HG02973 (cell line): ENCODE measurements around the gene ZNF235.
"Not testable (repeated sequence)": the region's sequence is repeated elsewhere in the genome, so short reads cannot be mapped to it uniquely, and the experiment has no call there.

ENCODE experiments used
- ATAC-seq: cut with Tn5 transposase; IDR thresholded peaks from one replicate; pipeline ENCODE4 v1.9.1; 2021; ENCODE audit warnings: moderate library complexity; ENCODE audit not compliant: unreplicated experiment

ZNF235 gene

DNA sequence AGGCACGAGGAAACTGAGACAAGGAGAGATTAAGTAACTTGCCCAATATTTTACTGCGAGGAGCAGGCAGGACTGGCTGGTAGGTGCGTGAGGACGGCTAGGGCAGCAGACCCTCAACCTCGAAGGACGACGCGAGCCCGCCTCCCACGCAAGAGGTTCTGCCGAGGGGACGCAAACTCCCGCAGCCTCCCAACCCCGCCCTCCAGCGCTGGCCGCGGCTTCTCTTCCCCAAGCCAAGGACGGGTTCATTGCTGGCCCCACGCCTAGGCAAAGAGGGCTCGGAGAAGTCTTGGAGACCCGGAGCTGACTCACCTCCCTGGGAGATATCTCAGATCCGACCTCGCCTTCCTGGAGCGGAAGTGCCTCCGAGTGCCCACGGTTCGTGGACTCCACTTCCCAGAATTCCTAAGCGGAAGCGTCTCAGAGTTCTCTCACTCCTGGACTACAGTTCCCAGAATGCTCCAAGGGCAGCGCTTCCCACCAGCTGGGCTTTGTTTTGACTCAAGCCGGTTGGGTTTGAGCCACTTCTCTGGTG lies at the start of gene ZNF235:
Gene ZNF235 (minus strand): TSS at position 367 of the 535 bp plus-strand sequence. CDS start 1,621 bp downstream, outside the sequence.
- ATAC-seq: peak; percentile 96

DNA sequence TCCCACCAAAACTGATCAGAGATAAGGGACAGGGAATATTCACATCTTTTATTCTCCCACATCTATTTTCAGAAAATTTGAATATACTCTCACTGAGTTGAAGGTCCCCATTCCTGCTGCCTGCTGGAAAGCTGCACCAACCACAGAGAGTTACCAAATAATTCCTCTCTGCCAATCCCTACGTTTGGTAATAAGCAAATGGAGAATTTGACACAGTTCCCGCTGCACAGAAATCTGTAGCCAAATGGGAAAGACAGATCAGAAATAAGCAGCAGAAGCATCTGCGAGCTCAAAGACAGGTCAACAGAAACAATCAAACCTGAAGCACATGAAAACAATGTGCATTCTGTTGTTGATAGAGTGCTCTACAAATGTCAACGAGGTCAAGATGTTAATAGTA lies 41.7 kb upstream of the ZNF235 start:
- ATAC-seq: no peak

DNA sequence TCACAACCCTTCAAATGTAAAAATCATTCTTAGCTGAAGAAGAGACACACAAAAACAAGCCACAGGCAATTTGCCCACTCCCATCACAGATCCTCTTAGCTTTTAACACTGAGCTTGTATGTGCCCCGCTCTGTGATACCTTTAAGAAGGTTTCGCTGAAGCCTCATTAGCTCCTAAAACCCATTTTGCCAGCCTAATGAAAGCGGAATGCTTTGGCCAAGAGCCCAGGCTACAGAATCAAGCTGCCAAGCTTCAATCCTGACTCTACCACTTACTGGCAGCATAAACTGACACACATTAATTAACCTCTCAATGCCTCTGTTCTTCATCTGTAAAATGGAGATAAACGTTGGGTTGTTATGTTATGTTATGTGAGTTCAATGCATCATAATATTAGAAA lies 41.1 kb upstream of the ZNF235 start:
- no peak for ATAC-seq

DNA sequence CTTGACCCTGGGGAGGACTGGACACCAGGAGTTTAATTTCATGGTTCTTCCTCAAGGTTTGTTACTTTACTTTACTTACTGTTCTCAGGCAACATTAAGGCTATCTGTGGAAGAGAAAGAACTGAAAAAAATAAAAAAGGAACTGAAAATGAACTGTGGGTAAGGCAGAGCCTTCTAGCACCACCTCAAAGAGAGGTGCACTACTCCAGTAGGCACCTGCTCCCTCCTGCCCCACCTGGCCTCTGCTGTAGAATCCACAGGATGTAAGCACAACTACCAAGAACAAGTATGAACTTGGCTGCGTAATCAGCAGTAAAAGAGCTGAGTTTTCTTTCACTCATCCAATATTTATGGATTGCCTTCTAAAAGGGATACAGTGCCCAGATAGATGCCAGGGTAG lies 39.4 kb upstream of the ZNF235 start:
- ATAC-seq: no peak

DNA sequence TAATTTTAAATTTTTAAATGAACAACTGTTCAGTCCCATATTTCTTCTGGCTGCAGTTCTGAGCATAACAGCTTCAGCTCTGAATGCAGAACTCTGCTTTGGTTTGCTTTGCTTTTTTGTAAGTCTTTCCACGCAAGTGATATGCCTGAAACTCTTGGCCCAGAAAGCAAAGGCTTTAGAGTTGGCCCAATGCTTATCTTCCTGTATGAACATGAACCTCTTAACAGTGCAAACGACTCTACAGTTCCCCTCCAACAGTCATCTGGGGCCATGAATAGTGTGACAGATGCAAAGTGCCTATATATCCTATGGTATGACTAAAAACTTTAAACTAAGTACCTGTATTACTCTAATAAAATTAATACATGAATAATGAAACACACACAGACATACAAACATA lies 37.0 kb upstream of the ZNF235 start:
- ATAC-seq: no peak

DNA sequence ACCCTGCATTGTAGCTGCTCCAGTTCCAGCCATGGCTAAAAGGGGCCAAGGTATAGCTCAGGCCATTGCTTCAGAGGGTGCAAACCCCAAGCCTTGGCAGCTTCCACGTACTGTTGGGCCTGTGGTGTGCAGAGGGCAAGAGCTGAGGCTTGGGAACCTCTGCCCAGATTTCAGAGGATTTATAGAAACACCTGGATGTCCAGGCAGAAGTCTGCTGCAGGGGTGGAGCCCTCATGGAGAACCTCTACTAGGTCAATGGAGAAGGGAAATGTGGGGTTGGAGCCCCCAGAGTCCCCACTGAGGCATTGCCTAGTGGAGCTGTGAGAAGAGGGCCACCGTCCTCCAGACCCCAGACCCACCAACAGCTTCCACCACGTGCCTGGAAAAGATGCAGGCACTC lies 29.8 kb upstream of the ZNF235 start:
- ATAC-seq: not testable (repeated sequence)

DNA sequence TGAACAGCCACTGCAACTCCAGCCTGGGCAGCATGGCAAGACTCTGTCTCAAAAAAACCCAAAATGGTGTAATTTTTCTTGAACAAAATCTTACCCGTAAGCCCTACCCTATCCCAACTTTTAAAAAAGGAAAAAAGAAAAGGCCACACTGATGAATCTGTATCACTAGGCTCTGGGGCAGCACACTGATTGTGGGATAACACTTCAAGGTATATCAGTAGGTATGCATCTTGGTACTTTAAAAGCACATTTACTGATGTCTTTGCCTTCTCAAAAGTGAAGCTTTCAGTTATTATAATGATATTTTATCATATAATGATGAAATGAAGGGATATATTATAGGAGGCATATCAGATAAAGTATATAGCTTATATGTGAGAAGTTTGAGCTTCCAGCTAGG lies 27.3 kb upstream of the ZNF235 start:
- no peak for ATAC-seq

DNA sequence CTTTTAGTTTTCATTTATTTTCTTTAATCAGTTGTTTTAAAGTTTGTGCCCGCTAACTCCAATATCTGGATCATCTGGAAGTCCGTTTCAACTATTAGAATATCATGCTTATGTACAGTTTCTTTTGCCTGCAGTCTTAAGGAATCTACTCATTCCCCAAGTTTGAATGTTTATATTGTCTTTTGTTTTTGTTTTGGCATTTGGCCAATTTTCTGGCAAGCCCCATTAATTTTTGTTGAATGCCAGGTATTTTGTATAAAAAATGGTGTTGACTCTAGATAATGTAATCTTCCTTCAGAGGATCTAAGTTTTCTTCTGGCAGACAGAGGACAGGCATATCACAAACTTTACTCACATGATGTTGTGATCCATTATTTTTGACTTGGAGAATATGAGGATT lies 11.1 kb upstream of the ZNF235 start:
- ATAC-seq: no peak

DNA sequence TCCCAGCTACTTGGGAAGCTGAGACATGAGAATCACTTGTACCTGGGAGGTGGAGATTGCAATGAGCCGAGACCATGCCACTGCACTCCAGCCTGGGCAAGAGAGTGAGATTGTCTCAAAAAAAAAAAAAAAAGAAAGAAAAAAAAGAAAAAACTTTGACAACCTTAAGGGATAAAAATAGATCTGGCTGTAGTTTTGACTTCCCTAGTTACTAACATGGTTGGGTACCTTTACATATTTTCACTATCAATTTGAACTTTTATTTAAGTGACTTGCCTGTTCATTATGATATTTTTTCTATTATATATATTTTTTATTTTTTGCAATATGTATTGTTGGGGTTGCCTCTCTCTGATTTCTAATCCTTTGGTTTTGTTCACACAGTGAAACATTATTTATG lies 8.4 kb upstream of the ZNF235 start:
- no peak for ATAC-seq

DNA sequence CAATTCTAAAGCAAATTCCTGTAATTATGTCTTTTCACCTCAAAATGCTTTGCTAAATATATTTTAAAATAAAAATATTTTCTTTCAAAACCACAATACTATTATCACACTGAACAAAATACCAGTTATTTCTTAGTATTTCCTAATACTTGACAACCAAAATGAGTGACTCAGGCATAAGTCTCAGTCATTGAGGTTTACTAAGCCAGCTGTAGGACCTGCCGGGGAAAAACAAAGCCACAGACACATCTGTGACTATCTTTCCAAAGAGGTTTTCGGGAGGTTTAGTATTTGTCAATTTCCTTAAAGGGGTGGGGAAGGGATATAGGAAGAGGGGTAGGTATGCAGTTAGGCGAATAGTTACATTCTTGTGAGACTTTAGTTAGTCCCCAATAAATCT lies 3.2 kb upstream of the ZNF235 start:
- no peak for ATAC-seq

DNA sequence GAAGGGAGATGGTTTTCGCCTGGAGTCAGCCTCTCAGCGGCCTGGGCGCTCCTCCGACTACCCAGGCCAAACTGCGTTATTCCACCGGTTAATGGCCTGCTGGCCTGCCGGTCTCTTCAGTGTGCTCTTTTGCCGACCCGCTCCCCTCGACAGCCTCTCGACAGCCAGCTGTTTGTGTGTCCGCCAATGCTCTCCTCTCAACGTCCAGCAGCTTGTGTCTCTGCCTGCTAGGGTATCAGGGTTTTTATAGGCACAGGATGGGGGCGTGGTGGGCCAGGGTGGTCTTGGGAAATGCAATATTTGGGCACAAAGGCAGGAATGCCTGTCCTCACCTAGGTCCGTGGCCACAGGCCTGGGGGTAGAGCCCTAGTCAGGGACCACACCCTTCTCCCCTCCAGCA lies 1.5 kb upstream of the ZNF235 start:
- ATAC-seq: no peak

DNA sequence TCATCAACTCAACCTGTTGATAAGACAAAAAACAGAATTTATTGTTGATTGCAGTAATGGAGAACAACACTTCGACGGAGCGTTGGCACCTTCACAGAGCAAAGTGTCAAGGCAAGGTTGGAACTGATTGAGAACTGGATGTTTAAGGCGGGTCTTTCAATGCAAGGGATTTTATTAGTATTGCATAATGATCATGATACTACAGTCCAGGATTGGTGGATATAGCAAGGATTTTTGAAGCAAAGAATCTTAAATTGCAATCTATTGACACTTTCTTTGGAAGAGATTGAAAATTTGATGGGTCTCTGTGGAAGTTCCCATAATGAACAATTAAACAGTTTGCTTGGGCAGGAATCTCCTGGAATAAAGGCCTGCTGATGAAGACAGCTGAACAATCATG lies 632 bp upstream of the ZNF235 start:
- ATAC-seq: no peak

DNA sequence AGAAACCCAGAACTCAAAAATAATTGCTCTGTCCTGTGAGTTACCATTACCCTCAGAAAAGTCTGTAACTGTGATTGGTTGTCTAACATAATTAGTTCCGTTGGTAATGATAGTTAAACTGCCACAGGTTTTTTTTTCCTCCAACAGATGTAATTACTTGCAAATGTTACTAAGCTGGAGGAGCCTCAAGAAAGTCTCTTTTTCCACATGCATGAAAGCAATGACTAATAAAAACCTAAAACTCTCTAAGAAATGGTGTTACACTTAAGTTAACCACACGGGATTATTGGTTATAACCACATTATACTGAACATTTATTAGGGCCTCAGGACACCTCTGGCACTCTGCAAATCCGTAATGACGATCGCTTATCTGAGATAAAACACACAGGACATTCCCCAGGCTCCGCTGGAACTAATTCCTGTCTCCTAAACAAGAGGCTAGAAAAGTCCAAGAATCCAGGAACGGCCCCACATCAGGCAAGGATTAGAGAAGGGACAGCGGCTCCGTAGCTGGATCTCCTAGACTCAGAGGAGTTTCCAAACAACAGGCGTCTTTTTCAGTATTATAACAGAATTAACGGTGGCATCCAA lies 753 bp downstream of the ZNF235 start:
- ATAC-seq: no peak

DNA sequence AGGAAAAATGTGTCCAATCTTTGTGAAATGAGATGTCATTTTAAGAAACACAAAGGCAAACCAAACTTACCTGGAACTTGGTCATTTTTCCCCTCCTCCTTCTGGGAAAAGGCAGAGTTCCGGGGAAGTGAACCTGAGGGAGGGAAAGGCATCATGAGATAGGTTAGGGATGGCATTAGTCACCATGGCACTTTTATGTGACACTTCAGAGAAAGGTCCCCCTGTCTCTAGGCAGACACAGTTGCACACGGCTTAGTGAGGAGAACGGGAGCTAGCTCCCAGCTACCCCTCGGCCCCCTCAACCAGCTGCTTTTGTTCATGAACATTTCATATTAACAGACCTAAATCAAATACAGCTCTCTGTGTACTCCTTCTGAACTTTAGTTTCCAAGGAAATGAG lies 1.5 kb downstream of the ZNF235 start:
- no peak for ATAC-seq

DNA sequence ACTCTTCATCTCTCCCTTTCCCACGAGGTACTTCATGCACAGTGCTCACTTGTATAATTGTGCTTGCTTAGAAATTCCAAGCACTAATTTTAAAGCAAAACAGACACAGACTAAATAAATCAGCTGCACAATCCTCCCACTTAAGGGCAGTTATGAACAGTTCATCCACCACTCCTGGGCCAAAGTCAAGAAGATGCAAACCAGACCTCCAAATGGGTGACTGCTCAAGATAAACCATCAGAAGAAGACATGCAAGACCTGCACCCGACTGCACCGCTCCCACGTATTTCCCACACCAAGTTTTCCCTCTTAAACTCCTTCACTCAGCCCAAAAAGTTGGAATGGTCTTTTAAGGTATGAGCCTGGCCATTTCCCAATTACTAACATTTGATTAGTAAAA lies 19.9 kb downstream of the ZNF235 start:
- ATAC-seq: no peak

DNA sequence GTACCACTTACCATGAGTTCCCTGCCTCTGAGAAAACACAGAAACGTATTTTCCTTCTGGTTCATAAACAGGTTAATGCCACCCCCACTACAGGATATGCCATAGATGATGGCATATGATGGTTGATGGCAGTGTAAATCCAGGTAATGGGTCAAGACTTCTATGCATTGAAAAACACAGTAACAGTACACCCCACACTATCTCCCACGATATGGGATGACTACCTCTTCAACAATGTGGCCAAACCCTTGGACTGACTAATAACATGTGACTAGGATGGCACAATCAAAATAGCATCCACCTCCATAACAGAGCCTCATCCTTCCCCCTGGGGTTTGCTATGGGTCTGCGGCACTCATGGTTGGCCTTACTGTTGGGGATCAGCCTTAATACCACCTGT lies 22.0 kb downstream of the ZNF235 start:
- no peak for ATAC-seq

DNA sequence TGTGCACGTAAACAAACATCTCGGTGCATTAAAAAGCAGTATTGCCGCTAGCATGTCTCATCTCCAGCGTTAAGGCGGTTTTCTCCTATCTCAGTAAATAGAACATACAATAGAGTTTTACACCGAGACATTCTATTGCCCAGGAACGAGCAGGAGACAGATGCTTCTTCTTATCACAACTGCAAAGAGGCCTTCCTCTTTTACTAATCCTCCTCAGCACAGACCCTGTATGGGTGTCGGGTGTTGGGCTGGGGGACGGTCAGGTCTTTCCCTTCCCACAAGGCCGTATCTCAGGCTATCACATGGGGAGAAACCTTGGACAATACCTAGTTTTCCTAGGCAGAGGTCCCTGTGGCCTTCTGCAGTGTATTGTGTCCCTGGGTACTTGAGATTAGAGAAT lies 23.9 kb downstream of the ZNF235 start:
- no peak for ATAC-seq

DNA sequence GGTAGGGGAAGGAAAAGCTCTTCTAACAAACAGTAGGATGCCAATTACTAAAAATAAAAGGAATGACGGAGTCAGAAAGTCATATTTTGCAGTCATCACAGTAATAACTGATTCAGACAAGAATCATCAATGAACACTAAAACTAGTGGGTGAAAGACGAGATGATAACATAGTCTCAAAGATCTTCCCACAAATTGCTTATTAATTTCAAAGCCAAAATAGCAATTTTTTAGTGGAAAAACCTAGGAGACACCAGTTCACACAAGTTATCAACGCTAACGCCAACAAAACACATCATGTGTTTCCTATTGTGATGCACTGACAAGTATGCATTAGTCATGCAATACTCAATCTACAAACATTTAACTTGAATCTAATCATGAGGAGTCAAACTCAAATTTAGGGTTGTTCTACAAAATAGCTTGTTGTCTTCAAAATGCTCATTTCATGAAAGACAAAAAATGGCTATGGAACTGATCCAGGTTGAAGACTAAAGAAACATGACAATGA lies 26.6 kb downstream of the ZNF235 start:
- ATAC-seq: no peak

DNA sequence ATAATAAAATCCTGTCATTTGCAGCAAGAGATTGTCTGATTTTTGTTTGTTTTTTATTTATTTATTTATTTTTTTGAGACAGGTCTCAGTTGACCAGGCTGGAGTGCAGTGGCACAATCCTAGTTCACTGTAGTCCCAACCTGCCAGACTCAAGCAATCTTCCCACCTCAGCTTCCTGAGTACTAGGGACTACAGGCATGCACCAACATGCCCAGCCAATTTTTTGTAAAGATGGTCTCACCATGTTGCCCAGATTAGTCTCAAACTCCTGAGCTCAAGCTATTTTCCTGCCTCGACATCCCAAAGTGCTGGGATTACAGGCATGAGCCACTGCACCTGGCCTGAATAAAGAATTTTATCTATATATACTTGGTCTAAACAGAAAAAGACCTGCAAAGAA lies 27.5 kb downstream of the ZNF235 start:
- no peak for ATAC-seq

DNA sequence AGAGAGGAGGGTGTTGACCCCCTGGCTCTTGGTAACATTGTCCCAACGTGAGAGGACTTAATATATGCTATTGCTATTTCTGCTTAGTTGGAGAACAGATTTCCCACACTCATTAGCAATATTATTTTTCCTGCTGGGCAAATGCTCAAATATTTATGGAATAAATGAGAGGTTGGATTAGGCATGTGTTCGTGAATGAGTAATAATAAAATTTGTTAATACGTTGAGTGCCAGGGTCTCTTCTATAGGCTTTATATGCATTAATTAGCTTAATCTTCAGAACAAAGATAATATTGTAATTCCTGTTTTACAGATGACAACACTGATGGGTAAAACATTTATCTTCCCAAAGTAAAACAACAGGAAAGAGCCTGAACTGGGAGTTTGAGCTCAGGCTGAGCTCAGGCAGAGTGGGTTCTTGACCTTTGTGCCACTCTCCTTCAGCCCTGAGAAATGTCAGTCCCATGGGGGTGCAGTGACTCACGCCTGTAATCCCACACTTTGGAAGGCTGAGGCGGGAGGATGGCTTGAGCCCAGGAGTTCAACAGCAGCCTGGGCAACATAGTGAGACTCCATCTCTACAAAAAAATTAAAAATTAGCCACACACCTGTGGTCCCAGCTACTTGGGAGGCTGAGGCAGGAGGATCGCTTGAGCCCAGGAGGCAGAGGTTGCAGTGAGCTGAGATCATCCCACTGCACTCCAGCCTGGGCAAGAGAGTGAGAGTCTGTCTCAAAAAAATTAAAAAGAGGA lies 44.0 kb downstream of the ZNF235 start:
- ATAC-seq: no peak

DNA sequence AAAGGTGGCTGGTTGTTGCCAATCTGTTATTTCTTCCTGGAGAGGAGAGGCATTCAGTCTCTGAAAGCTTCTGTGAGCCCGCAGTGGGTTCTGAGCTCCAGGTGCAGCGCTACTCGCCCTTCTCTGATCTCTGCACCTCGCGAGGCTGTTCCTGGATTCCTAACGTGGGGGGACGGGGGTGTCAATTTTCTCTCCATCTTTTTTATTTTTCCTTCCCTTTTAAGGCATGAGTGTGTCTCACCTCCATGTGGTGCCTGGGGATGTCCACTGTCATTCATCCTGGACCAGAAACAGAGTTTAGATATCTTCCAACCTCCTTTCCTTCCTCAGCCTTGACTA lies 44.5 kb downstream of the ZNF235 start:
- ATAC-seq: no peak

DNA sequence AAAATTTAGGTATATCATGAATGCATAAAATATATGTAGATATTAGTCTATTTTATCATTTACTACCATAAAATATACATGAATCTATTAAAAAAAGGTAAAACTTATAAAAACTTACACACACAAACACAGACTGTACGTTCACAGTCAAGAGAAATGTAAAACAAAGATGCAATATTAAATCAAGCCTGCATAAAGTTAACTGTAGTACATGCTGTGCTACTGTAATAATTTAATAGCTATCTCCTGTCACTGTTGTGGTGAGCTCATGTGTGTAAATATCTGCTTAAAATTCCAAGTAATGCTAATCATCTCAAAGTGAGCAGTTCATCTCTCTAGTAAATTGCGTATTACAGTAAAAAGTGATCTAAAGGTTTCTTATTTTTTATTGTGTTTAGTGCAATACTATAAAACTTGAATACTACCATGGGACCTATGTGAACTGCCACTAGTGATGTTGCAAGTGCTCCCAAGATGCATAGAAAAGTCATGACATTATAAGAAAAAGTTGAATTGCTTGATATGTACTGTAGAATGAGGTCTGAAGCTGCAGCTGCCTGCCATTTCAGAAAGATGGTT lies 45.9 kb downstream of the ZNF235 start:
- no peak for ATAC-seq
